ENCODE measurements around the gene PPIF. TPM values are rescaled to one million over a fixed set of nuclear protein-coding genes. Genes with fewer than 3 reads are reported as not detected.
A peak's percentile ranks its signal among the peaks of the same experiment; 100 is the strongest.

The PPIF gene
- total and polyA plus RNA-seq, 4 donors, result 22.2 to 84.3 (median 60.0) TPM

DNA sequence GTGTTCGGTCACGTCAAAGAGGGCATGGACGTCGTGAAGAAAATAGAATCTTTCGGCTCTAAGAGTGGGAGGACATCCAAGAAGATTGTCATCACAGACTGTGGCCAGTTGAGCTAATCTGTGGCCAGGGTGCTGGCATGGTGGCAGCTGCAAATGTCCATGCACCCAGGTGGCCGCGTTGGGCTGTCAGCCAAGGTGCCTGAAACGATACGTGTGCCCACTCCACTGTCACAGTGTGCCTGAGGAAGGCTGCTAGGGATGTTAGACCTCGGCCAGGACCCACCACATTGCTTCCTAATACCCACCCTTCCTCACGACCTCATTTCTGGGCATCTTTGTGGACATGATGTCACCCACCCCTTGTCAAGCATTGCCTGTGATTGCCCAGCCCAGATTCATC is 6.5 kb downstream of the PPIF start:
- Histone ChIP-seq H3K27ac (ENCODE audit: low read depth in 1 of 2, low read length in 2 of 2) (no peak overlapping the region), H3K4me3 (ENCODE audit: low read depth in 1 of 3, low read length in 3 of 3) (no peak overlapping the region), H3K36me3 (ENCODE audit: control insufficient read depth in 4 of 4, insufficient read depth in 3 of 4, low read depth in 1 of 4, low read length in 3 of 4) (peaks cover 26 to 62% (median 52%) of the 10 kb centered on the region in 4 donors), H3K9me3 (ENCODE audit: control insufficient read depth in 4 of 4, low read length in 3 of 4) (no peaks in the 10 kb centered on the region), H3K27me3 (ENCODE audit: control insufficient read depth in 4 of 4, insufficient read depth in 4 of 4, low read length in 3 of 4) (no peaks in the 10 kb centered on the region), H3K9ac (ENCODE audit: low read depth in 1 of 2, low read length in 2 of 2) (no peak overlapping the region), H3K4me1 (ENCODE audit: control insufficient read depth in 4 of 4, insufficient read depth in 4 of 4, low read length in 3 of 4) (peaks cover 5 to 17% (median 6%) of the 10 kb centered on the region in 4 donors)
- DNase-seq (ENCODE audit: low spot score), result peak; percentile 28
- no peak for TF ChIP-seq GABPA (IDR thresholded peaks at IDR 0.05 in 1 of 2, conservative IDR thresholded peaks at IDR 0.05 in 1 of 2)
- TF ChIP-seq, protein P1, sequence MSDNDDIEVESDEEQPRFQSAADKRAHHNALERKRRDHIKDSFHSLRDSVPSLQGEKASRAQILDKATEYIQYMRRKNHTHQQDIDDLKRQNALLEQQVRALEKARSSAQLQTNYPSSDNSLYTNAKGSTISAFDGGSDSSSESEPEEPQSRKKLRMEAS (IDR thresholded peaks at IDR 0.05), result no peak
- no peak for TF ChIP-seq EGR1 (IDR thresholded peaks at IDR 0.05; ENCODE audit: low read depth in 2 of 2)
- TF ChIP-seq, protein P2, sequence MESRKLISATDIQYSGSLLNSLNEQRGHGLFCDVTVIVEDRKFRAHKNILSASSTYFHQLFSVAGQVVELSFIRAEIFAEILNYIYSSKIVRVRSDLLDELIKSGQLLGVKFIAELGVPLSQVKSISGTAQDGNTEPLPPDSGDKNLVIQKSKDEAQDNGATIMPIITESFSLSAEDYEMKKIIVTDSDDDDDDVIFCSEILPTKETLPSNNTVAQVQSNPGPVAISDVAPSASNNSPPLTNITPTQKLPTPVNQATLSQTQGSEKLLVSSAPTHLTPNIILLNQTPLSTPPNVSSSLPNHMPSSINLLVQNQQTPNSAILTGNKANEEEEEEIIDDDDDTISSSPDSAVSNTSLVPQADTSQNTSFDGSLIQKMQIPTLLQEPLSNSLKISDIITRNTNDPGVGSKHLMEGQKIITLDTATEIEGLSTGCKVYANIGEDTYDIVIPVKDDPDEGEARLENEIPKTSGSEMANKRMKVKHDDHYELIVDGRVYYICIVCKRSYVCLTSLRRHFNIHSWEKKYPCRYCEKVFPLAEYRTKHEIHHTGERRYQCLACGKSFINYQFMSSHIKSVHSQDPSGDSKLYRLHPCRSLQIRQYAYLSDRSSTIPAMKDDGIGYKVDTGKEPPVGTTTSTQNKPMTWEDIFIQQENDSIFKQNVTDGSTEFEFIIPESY (IDR thresholded peaks at IDR 0.05), result no peak
- TF ChIP-seq RXRA (IDR thresholded peaks at IDR 0.05), result no peak
- TF ChIP-seq, protein P3, sequence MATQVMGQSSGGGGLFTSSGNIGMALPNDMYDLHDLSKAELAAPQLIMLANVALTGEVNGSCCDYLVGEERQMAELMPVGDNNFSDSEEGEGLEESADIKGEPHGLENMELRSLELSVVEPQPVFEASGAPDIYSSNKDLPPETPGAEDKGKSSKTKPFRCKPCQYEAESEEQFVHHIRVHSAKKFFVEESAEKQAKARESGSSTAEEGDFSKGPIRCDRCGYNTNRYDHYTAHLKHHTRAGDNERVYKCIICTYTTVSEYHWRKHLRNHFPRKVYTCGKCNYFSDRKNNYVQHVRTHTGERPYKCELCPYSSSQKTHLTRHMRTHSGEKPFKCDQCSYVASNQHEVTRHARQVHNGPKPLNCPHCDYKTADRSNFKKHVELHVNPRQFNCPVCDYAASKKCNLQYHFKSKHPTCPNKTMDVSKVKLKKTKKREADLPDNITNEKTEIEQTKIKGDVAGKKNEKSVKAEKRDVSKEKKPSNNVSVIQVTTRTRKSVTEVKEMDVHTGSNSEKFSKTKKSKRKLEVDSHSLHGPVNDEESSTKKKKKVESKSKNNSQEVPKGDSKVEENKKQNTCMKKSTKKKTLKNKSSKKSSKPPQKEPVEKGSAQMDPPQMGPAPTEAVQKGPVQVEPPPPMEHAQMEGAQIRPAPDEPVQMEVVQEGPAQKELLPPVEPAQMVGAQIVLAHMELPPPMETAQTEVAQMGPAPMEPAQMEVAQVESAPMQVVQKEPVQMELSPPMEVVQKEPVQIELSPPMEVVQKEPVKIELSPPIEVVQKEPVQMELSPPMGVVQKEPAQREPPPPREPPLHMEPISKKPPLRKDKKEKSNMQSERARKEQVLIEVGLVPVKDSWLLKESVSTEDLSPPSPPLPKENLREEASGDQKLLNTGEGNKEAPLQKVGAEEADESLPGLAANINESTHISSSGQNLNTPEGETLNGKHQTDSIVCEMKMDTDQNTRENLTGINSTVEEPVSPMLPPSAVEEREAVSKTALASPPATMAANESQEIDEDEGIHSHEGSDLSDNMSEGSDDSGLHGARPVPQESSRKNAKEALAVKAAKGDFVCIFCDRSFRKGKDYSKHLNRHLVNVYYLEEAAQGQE (IDR thresholded peaks at IDR 0.05), result no peak
- 95% methylated on average over 11 of the region's 11 CpGs for WGBS

DNA sequence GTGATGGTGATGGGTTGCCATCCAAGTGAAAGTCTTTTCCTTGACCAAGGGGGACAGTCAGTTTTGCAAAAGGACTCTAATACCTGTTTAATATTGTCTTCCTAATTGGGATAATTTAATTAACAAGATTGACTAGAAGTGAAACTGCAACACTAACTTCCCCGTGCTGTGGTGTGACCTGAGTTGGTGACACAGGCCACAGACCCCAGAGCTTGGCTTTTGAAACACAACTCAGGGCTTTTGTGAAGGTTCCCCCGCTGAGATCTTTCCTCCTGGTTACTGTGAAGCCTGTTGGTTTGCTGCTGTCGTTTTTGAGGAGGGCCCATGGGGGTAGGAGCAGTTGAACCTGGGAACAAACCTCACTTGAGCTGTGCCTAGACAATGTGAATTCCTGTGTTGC is 6.9 kb downstream of the PPIF start:
- Histone ChIP-seq H3K4me1 (ENCODE audit: control insufficient read depth in 4 of 4, insufficient read depth in 4 of 4, low read length in 3 of 4) (peaks cover 2 to 17% (median 3%) of the 10 kb centered on the region in 4 donors), H3K27ac (ENCODE audit: low read depth in 1 of 2, low read length in 2 of 2) (no peak overlapping the region), H3K36me3 (ENCODE audit: control insufficient read depth in 4 of 4, insufficient read depth in 3 of 4, low read depth in 1 of 4, low read length in 3 of 4) (peaks cover 25 to 61% (median 52%) of the 10 kb centered on the region in 4 donors), H3K27me3 (ENCODE audit: control insufficient read depth in 4 of 4, insufficient read depth in 4 of 4, low read length in 3 of 4) (no peaks in the 10 kb centered on the region), H3K9me3 (ENCODE audit: control insufficient read depth in 4 of 4, low read length in 3 of 4) (no peaks in the 10 kb centered on the region), H3K4me3 (ENCODE audit: low read depth in 1 of 3, low read length in 3 of 3) (no peak overlapping the region), H3K9ac (ENCODE audit: low read depth in 1 of 2, low read length in 2 of 2) (no peak overlapping the region)
- no peak for DNase-seq (ENCODE audit: low spot score)
- no peak for TF ChIP-seq EGR1 (IDR thresholded peaks at IDR 0.05; ENCODE audit: low read depth in 2 of 2)
- no peak for TF ChIP-seq YY1 (IDR thresholded peaks at IDR 0.05)
- TF ChIP-seq HNF4A (conservative IDR thresholded peaks at IDR 0.05), result no peak
- TF ChIP-seq FOXA2 (IDR thresholded peaks at IDR 0.05), result no peak
- TF ChIP-seq, protein P1 (IDR thresholded peaks at IDR 0.05), result no peak
- TF ChIP-seq FOXA1 (IDR thresholded peaks at IDR 0.05), result no peak
- 70% methylated on average over 3 of the region's 3 CpGs for WGBS

DNA sequence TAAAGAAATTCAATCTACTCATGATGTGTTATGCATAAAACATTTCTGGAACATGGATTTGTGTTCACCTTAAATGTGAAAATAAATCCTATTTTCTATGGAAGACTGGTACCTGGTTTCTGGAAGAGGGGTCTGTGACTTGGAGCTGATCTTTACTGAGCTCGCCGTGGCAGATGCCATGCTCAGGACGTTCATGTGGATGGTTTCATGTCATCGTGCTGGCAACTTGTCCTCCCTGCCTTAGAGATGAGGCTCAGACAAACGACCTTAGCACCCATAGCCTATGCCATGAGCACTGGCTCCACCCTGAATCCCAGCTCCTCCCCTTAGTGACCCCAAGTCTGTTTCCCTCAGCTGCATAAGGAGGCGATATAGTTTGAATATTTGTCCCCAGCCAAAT is 7.3 kb downstream of the PPIF start:
- Histone ChIP-seq H3K9ac (ENCODE audit: low read depth in 1 of 2, low read length in 2 of 2) (no peak overlapping the region), H3K4me1 (ENCODE audit: control insufficient read depth in 4 of 4, insufficient read depth in 4 of 4, low read length in 3 of 4) (peaks cover 0 to 12% (median 2%) of the 10 kb centered on the region in 4 donors), H3K27me3 (ENCODE audit: control insufficient read depth in 4 of 4, insufficient read depth in 4 of 4, low read length in 3 of 4) (no peaks in the 10 kb centered on the region), H3K27ac (ENCODE audit: low read depth in 1 of 2, low read length in 2 of 2) (no peak overlapping the region), H3K9me3 (ENCODE audit: control insufficient read depth in 4 of 4, low read length in 3 of 4) (no peaks in the 10 kb centered on the region), H3K4me3 (ENCODE audit: low read depth in 1 of 3, low read length in 3 of 3) (no peak overlapping the region), H3K36me3 (ENCODE audit: control insufficient read depth in 4 of 4, insufficient read depth in 3 of 4, low read depth in 1 of 4, low read length in 3 of 4) (peaks cover 21 to 57% (median 50%) of the 10 kb centered on the region in 4 donors)
- 94% methylated on average over 6 of the region's 6 CpGs for WGBS
- DNase-seq (ENCODE audit: low spot score), result no peak
- TF ChIP-seq, protein P4, sequence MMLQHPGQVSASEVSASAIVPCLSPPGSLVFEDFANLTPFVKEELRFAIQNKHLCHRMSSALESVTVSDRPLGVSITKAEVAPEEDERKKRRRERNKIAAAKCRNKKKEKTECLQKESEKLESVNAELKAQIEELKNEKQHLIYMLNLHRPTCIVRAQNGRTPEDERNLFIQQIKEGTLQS (IDR thresholded peaks at IDR 0.05), result no peak
- TF ChIP-seq GABPA (IDR thresholded peaks at IDR 0.05 in 1 of 2, conservative IDR thresholded peaks at IDR 0.05 in 1 of 2) (no peak), FOXA1 (IDR thresholded peaks at IDR 0.05) (no peak), HNF4A (conservative IDR thresholded peaks at IDR 0.05) (no peak), NR2F2 (IDR thresholded peaks at IDR 0.05) (no peak), SP1 (IDR thresholded peaks at IDR 0.05) (no peak), JUND (IDR thresholded peaks at IDR 0.05) (no peak), FOXA2 (IDR thresholded peaks at IDR 0.05) (no peak), RAD21 (IDR thresholded peaks at IDR 0.05) (no peak), YY1 (IDR thresholded peaks at IDR 0.05) (no peak), RXRA (IDR thresholded peaks at IDR 0.05) (no peak)
- TF ChIP-seq, protein P5, sequence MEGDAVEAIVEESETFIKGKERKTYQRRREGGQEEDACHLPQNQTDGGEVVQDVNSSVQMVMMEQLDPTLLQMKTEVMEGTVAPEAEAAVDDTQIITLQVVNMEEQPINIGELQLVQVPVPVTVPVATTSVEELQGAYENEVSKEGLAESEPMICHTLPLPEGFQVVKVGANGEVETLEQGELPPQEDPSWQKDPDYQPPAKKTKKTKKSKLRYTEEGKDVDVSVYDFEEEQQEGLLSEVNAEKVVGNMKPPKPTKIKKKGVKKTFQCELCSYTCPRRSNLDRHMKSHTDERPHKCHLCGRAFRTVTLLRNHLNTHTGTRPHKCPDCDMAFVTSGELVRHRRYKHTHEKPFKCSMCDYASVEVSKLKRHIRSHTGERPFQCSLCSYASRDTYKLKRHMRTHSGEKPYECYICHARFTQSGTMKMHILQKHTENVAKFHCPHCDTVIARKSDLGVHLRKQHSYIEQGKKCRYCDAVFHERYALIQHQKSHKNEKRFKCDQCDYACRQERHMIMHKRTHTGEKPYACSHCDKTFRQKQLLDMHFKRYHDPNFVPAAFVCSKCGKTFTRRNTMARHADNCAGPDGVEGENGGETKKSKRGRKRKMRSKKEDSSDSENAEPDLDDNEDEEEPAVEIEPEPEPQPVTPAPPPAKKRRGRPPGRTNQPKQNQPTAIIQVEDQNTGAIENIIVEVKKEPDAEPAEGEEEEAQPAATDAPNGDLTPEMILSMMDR (IDR thresholded peaks at IDR 0.05; ENCODE audit: low read depth, low read length, missing input control), result no peak
- TF ChIP-seq, protein P1 (IDR thresholded peaks at IDR 0.05), result no peak
- TF ChIP-seq, protein P2 (IDR thresholded peaks at IDR 0.05), result no peak
